GM12873 (cell line): ENCODE measurements around the gene FZD2.

Experiments used
- CTCF ChIP-seq: IDR thresholded peaks from 2 replicates; pipeline ENCODE4 v1.5.1; 2012; ENCODE audit warnings: low read depth, mild to moderate bottlenecking, moderate library complexity, low read length, control low read depth; ENCODE audit not compliant: insufficient read depth; ENCODE audit errors: missing control alignments

The FZD2 gene

GRCh38 chr17:44541884-44542581, 15.3 kb upstream of the FZD2 start:
- TF ChIP-seq CTCF, result no peak

DNA sequence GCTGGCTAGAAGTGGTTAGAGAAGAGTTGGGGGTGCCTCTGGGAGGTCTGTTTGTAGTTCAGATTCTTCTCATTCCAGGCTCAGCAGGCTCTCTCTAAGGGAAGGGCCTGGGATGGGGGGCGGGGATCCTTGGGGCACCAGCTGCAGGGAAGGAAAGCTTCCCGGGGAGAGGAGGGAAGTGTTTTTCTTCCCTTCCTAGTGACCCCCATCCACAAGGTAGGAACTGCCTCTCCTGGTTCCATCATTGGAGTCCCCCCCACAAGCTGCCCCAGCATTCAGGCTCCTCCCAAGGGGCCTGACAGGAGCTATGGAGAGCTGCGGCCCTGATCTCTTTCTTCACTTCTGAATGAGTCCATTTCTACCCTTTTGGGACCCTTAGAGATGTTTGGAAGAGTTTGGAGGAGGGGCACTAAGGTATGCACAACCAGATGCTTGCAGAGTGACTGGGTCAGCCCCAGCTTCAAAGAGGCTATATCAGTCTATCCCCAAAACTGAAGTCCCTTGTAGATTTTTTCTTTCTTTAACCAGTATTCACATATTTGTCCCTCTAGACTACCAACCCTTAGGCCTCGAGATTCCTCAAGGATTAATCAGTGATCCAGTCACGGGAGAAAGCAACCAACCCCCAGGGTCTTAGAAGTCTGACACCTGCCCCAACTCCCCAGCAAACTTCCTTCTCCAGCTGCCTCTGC, 13.9 kb upstream of the FZD2 start:
- no peak for TF ChIP-seq CTCF

- TF ChIP-seq CTCF, result no peak
Measured at GRCh38 chr17:44543905-44544523, 13.3 kb upstream of the FZD2 start.

- TF ChIP-seq CTCF, result no peak
Measured at GRCh38 chr17:44546671-44547606, 10.3 kb upstream of the FZD2 start.

DNA sequence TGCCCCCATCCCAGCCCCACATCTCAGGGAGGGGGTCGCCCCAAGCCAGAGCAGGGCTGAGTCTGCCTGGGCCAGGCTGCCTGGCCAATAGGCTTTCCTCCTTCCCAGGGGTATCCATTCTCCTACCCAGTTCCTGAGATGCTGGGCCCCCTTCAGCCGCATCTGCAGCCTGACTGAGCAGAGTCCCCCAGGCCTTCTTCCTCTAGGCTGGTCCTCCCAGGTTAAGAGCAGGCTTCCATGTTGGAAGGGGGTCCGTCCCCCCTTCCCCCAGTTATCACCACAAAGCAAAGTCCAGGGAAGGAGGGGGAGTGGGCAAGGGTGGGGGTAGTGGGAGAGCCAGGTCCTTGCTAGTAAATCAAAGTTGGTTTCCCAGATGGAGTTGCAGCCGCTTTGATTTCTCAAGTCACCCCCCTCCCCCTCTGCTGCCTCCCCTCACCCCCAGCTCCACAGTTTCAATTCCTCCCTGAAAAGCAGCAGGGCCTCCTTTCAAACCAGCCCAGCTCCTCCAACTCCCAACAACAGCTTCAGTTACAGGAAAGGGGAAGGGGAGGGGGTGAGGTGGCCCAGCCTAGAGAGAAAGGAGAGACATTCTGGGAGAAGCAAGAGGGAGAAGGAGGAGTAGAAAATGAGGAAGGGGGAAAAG, 9.5 kb upstream of the FZD2 start:
- no peak for TF ChIP-seq CTCF

- no peak for TF ChIP-seq CTCF
Measured at GRCh38 chr17:44548376-44549230, 8.7 kb upstream of the FZD2 start.
